H1 (cell line): Measurements from ENCODE around the gene RGS8. TPM values are rescaled to one million over a fixed set of nuclear protein-coding genes. Genes with fewer than 3 reads are reported as not detected.

Experiments used
- CTCF ChIA-PET: fragments of 300-600 bp; sonication (Branson Sonifier 250); formaldehyde crosslinking; loops from one replicate; lab custom pipeline; 2021; ENCODE audit not compliant: partially characterized antibody; lab: Charles Lee
- POLR2A ChIA-PET: fragments of 300-600 bp; sonication (Branson Sonifier 250); formaldehyde crosslinking; loops from one replicate; lab custom pipeline; 2021; ENCODE audit warnings: inconsistent platforms; ENCODE audit not compliant: partially characterized antibody; lab: Charles Lee
- DNase-seq, 2 experiments: peaks; one replicate each; pipeline versions ENCODE4 v3.0.0 to v3.0.0-alpha.2; 2010 to 2022; ENCODE audit warnings: low spot score in 2 of 2, low read depth in 1 of 2, mixed read lengths in 1 of 2
- FAIRE-seq: peaks from 2 replicates; lab custom pipeline; 2011; peaks lifted over from hg19 to GRCh38; lab: Jason Lieb, UNC
- H2AFZ ChIP-seq: 2 replicates; pipeline ENCODE4 v1.8.1; 2012; ENCODE audit warnings: low read length, inconsistent platforms
- H2AK5ac ChIP-seq: 2 replicates; pipeline ENCODE4 v1.6.1; 2013; ENCODE audit warnings: low read depth, low read length
- H2BK120ac ChIP-seq: replicated peaks from 2 replicates; pipeline ENCODE3; 2013; ENCODE audit warnings: low read depth, low read length, inconsistent platforms
- H2BK12ac ChIP-seq: 2 replicates; pipeline ENCODE4 v1.6.1; 2013; ENCODE audit warnings: low read depth, low read length
- H2BK15ac ChIP-seq: 2 replicates; pipeline ENCODE4 v1.6.1; 2013; ENCODE audit warnings: low read length
- H2BK20ac ChIP-seq: 2 replicates; pipeline ENCODE4 v1.6.1; 2013; ENCODE audit warnings: low read length
- H2BK5ac ChIP-seq: 2 replicates; pipeline ENCODE4 v1.6.1; 2013; ENCODE audit warnings: low read depth, low read length
- H3K14ac ChIP-seq: 2 replicates; pipeline ENCODE4 v1.6.1; 2013; ENCODE audit warnings: inconsistent platforms; ENCODE audit not compliant: insufficient read length
- H3K18ac ChIP-seq: 2 replicates; pipeline ENCODE4 v1.6.1; 2013; ENCODE audit warnings: low read length; ENCODE audit errors: extremely low read depth
- H3K23ac ChIP-seq: 2 replicates; pipeline ENCODE4 v1.6.1; 2013; ENCODE audit warnings: inconsistent platforms; ENCODE audit not compliant: insufficient read length
- H3K23me2 ChIP-seq: 2 replicates; pipeline ENCODE4 v1.6.1; 2013; ENCODE audit warnings: low read depth, low read length
- H3K27ac ChIP-seq: 2 replicates; pipeline ENCODE4 v1.6.1; 2011; ENCODE audit warnings: low read depth, low read length, inconsistent platforms
- H3K27me3 ChIP-seq, 4 experiments: replicated peaks in 1 of 4; 1 replicate in 1 of 4; 2 replicates in 3 of 4; pipeline versions ENCODE4 v1.6.1 to v1.8.1; 2011 to 2013; ENCODE audit warnings: low read length in 3 of 4, mild to moderate bottlenecking in 3 of 4, inconsistent platforms in 2 of 4, mixed read lengths in 2 of 4, moderate library complexity in 1 of 4; ENCODE audit not compliant: control insufficient read depth in 3 of 4, insufficient read depth in 3 of 4; ENCODE audit errors: extremely low read depth in 1 of 4
- H3K36me3 ChIP-seq, 4 experiments: 2 replicates each; pipeline versions ENCODE4 v1.6.1 to v1.8.1; 2011 to 2013; ENCODE audit warnings: mild to moderate bottlenecking in 4 of 4, low read length in 3 of 4, moderate library complexity in 2 of 4, control low read depth in 1 of 4, inconsistent platforms in 1 of 4; ENCODE audit not compliant: insufficient read depth in 4 of 4, control insufficient read depth in 2 of 4
- H3K4ac ChIP-seq: replicated peaks from 2 replicates; pipeline ENCODE3; 2013; ENCODE audit warnings: low read length, low read depth, mixed read lengths, inconsistent platforms; ENCODE audit not compliant: insufficient read length
- H3K4me1 ChIP-seq, 4 experiments: replicated peaks in 1 of 4; 1 replicate in 1 of 4; 2 replicates in 3 of 4; pipeline versions ENCODE4 v1.6.1 to v1.8.1; 2011 to 2013; ENCODE audit warnings: low read length in 3 of 4, inconsistent platforms in 2 of 4, mixed read lengths in 1 of 4; ENCODE audit not compliant: insufficient read depth in 4 of 4, control insufficient read depth in 3 of 4
- H3K4me2 ChIP-seq, 2 experiments: 2 replicates each; pipeline versions ENCODE4 v1.6.1 to v1.8.1; 2011 to 2013; ENCODE audit warnings: low read depth in 2 of 2, low read length in 2 of 2, control low read depth in 1 of 2, inconsistent platforms in 1 of 2, mild to moderate bottlenecking in 1 of 2; ENCODE audit not compliant: insufficient read depth in 1 of 2
- H3K4me3 ChIP-seq, 4 experiments: fragments of 200-600, 300-600 bp in 1 of 4; sonication (generic), shearing (Covaris generic), sonication (Bioruptor Twin) in 1 of 4; 2 replicates each; pipeline versions ENCODE4 v1.5.1 to v1.8.1; 2011 to 2016; ENCODE audit warnings: low read length in 4 of 4, low read depth in 3 of 4, control low read depth in 2 of 4, inconsistent platforms in 2 of 4, mild to moderate bottlenecking in 2 of 4, mixed read lengths in 1 of 4, moderate library complexity in 1 of 4; ENCODE audit not compliant: insufficient read depth in 2 of 4; ENCODE audit errors: extremely low read depth in 1 of 4
- H3K56ac ChIP-seq: replicated peaks from 2 replicates; pipeline ENCODE3; 2013; ENCODE audit warnings: low read depth, mild to moderate bottlenecking, mixed read lengths, low read length, inconsistent platforms; ENCODE audit not compliant: insufficient read length
- H3K79me1 ChIP-seq: 2 replicates; pipeline ENCODE4 v1.6.1; 2013; ENCODE audit warnings: low read depth, low read length, control low read depth
- H3K79me2 ChIP-seq, 2 experiments: 2 replicates each; pipeline versions ENCODE4 v1.6.1 to v1.8.1; 2012 to 2013; ENCODE audit warnings: low read length in 2 of 2, mild to moderate bottlenecking in 2 of 2, inconsistent platforms in 1 of 2; ENCODE audit not compliant: insufficient read depth in 2 of 2, control insufficient read depth in 1 of 2
- H3K9ac ChIP-seq, 4 experiments: replicated peaks in 1 of 4; 1 replicate in 1 of 4; 2 replicates in 3 of 4; pipeline versions ENCODE4 v1.6.1 to v1.8.1; 2011 to 2013; ENCODE audit warnings: low read depth in 3 of 4, low read length in 3 of 4, control low read depth in 2 of 4, mild to moderate bottlenecking in 2 of 4, moderate library complexity in 2 of 4, inconsistent platforms in 1 of 4; ENCODE audit errors: extremely low read depth in 1 of 4
- H3K9me3 ChIP-seq, 2 experiments: 2 replicates each; pipeline versions ENCODE4 v1.6.1 to v1.8.1; 2012 to 2013; ENCODE audit warnings: mild to moderate bottlenecking in 2 of 2, moderate library complexity in 2 of 2, control low read depth in 1 of 2, inconsistent platforms in 1 of 2, low read depth in 1 of 2, low read length in 1 of 2, mixed read lengths in 1 of 2; ENCODE audit not compliant: insufficient read depth in 2 of 2
- H4K20me1 ChIP-seq, 2 experiments: replicated peaks in 1 of 2; 2 replicates each; pipeline versions ENCODE3 to v1.8.1; 2011 to 2013; ENCODE audit warnings: inconsistent platforms in 2 of 2, low read length in 2 of 2, mild to moderate bottlenecking in 1 of 2; ENCODE audit not compliant: insufficient read depth in 2 of 2, control insufficient read depth in 1 of 2
- H4K5ac ChIP-seq: 2 replicates; pipeline ENCODE4 v1.6.1; 2013; ENCODE audit warnings: low read length, low read depth, mixed read lengths, inconsistent platforms; ENCODE audit not compliant: insufficient read length
- H4K8ac ChIP-seq: 2 replicates; pipeline ENCODE4 v1.8.0; 2013; ENCODE audit warnings: mild to moderate bottlenecking, moderate library complexity, low read length, inconsistent platforms; ENCODE audit not compliant: insufficient read depth; ENCODE audit errors: extremely low read depth
- H4K91ac ChIP-seq: replicated peaks from 2 replicates; pipeline ENCODE3; 2013; ENCODE audit warnings: low read length, mixed read lengths, inconsistent platforms; ENCODE audit not compliant: insufficient read length
- RBBP5 ChIP-seq: IDR thresholded peaks from 2 replicates; pipeline ENCODE4 v1.7.1; 2012; ENCODE audit warnings: low read depth, mild to moderate bottlenecking, inconsistent platforms, low read length, moderate library complexity, borderline replicate concordance
- WGBS, 2 experiments: shearing (Covaris generic) in 1 of 2; methylation state at CpG; one replicate each; pipeline versions ENCODE4 v1.1.6 to v1.1.7; 2013 to 2015; ENCODE audit warnings: low lambda C conversion rate in 2 of 2, mixed read lengths in 2 of 2, inconsistent platforms in 1 of 2, low coverage in 1 of 2, missing lambda C conversion rate in 1 of 2; ENCODE audit not compliant: insufficient replicate concordance in 2 of 2, insufficient coverage in 1 of 2, insufficient read length in 1 of 2; ENCODE audit errors: extremely low coverage in 1 of 2, missing lambda C conversion rate in 1 of 2; 5-methylcytosine and 5-hydroxymethylcytosine counted together
- polyA plus RNA-seq, 7 experiments: library from polyadenylated mRNA; depleted of rRNA in 3 of 7; stranded (reverse) in 5 of 7; unstranded in 2 of 7; fragments of >200 nt in 5 of 7; fragments of 200-250 nt in 2 of 7; gene quantifications; 1 replicate in 5 of 7; 2 replicates in 1 of 7; 4 replicates in 1 of 7; pipeline versions ENCODE4 v1.2.1 to v1.2.3, GENCODE V29; 2011 to 2013; ENCODE audit warnings: missing spikeins in 2 of 7, mixed read lengths in 2 of 7
- total RNA-seq: library from RNA; stranded (reverse); fragmentation: NEBNext Ultra II Directional; extraction: Animal tissue kit (Norgen Biotek cat#: 25700); gene quantifications from 2 replicates; pipeline ENCODE4 v1.2.1, GENCODE V29; 2021

RGS8 gene
- total and polyA plus RNA-seq, 2 of the 8 experiments (the other 6 are each of a cell fraction or from before 2014, with no cell fraction given) = 0.13 to 0.23 TPM

DNA sequence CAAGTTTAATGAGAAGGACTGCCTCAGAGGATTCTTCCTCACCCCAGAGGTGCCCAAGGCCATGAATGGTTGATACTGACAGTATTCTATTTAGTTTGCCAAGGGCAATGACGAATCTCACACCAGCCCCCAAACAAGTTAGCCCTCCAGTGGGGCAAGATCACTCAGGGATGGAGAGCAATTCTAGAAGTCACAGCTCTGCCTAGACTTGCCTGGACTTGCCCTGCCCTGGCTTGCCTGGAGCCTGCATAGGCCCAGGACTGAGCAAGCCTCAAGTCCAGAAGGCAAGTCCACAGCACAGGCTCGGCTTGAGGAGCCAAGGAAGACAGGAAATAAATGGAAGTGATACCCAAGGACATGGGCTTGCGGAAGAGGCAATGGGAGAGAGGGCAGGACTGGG, 40.7 kb downstream of the RGS8 start:
- peak overlapping the region; percentile 4 for H3K4ac ChIP-seq
- no peaks in the 10 kb centered on the region for H3K79me2 ChIP-seq
- TF ChIP-seq RBBP5 = no peak
- H3K9me3 ChIP-seq = no peaks in the 10 kb centered on the region
- peak overlapping the region; percentile 14 for H4K91ac ChIP-seq
- H3K4me3 ChIP-seq = no peak overlapping the region
- WGBS, 2 experiments = 92% methylated on average over 3 of the region's 3 CpGs; no CpG with 5 or more reads in 1 of the 2 experiments
- no peak overlapping the region for H3K27ac ChIP-seq
- H2AK5ac ChIP-seq = no peak overlapping the region
- FAIRE-seq = no peak
- no peaks in the 10 kb centered on the region for H3K23me2 ChIP-seq
- H2BK120ac ChIP-seq = no peak overlapping the region
- peak overlapping the region; percentile 28; the same call in 1 of the 2 replicates for H3K18ac ChIP-seq
- no peaks in the 10 kb centered on the region for H3K4me1 ChIP-seq
- no peak for DNase-seq
- CTCF ChIA-PET = interaction anchor here (1.2 to 2.9 kb wide), 4 partner anchors 8 to 48 kb away, joined by 3 to 9 read pairs (median 3); no protein-coding TSS in a partner anchor
- H3K4me2 ChIP-seq = no peak overlapping the region
- no peak overlapping the region for H3K9ac ChIP-seq
- POLR2A ChIA-PET = interaction anchor here (2.1 kb wide), 1 partner anchor 27 kb away, joined by 4 read pairs; no protein-coding TSS in a partner anchor
- no peak overlapping the region for H4K5ac ChIP-seq
- H4K8ac ChIP-seq = no peak overlapping the region
- H3K23ac ChIP-seq = no peak overlapping the region
- no peaks in the 10 kb centered on the region; a peak in 1 of 7 replicates for H3K27me3 ChIP-seq
- H3K79me1 ChIP-seq = no peaks in the 10 kb centered on the region; the same call in 1 of the 2 replicates
- H2BK20ac ChIP-seq = no peak overlapping the region
- no peak overlapping the region for H2BK12ac ChIP-seq
- no peak overlapping the region for H3K14ac ChIP-seq
- H3K56ac ChIP-seq = no peak overlapping the region
- H4K20me1 ChIP-seq = no peaks in the 10 kb centered on the region
- no peak overlapping the region for H2AFZ ChIP-seq
- no peaks in the 10 kb centered on the region for H3K36me3 ChIP-seq
- H2BK5ac ChIP-seq = peak overlapping the region; percentile 21; the same call in 1 of the 2 replicates
- H2BK15ac ChIP-seq = no peak overlapping the region
